GM12891 (cell line): ENCODE measurements around the gene MTFMT.

Experiments used
- POLR2A ChIP-seq: IDR thresholded peaks from 2 replicates; pipeline ENCODE4 v1.6.1; 2011; ENCODE audit warnings: low read depth, low read length, control low read depth
- POLR2AphosphoS5 ChIP-seq: IDR thresholded peaks from 2 replicates; pipeline ENCODE4 v1.6.1; 2011; ENCODE audit warnings: low read depth, low read length, control low read depth
- POU2F2 ChIP-seq: IDR thresholded peaks from 2 replicates; pipeline ENCODE4 v1.6.1; 2011; ENCODE audit warnings: low read depth, mild to moderate bottlenecking, control low read depth, low read length, moderate library complexity
- TAF1 ChIP-seq: IDR thresholded peaks from 2 replicates; pipeline ENCODE4 v1.6.1; 2011; ENCODE audit warnings: low read depth, low read length, control low read depth

DNA sequence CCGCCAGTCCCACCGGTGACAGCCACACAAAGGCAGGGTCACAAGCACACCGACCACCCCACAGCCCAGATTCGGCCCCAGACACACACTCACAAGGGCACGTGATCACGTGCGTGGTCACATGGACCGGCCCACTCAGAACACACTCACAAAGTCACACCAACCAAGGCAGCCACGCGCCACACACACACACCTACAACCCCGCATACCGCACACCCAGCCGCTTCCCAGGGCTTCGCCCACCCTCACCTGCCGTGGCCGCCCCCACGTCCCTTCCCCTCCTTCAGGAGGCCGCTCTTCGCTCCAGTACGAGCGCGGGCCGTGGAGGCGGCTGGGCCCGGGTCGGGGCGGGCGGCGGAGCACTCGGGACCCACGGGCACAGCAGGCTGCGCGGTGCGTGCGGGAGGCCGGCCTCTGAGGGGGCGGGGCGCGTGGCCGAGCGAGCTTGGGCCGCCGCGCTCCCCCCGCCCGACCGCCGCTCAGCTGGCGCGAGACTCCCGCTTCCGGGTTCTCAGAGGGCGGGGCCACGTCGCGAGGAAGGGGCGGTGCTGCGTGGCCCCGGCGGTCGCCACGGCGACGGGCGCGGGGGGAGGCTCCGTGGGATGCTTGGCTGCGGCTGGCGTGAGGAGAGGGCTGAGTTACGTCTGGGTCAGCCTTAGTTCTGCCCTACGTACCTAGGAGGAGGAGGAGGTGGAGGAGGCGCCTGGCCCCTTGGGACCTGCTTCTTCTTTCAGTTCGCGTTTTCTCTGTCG is 39.8 kb downstream of the MTFMT start, which contains the start of gene SPG21:
- TF ChIP-seq POLR2A (peak; percentile 76; the same call in 1 of the 2 replicates), POU2F2 (0 out of 2 replicates have a peak, but pooled peaks have one; percentile 10), POLR2AphosphoS5 (peak; percentile 78; the same call in 1 of the 2 replicates), TAF1 (no peak)
